GM06990 (cell line): ENCODE measurements around the gene SLC26A9.

Source experiments
- DNase-seq: peaks from one replicate; pipeline ENCODE4 v3.0.0-alpha.2; 2011; ENCODE audit not compliant: insufficient read length; ENCODE audit errors: extremely low read depth
- H3K27me3 ChIP-seq: replicated peaks from 2 replicates; pipeline ENCODE4 v1.6.0; 2011; ENCODE audit warnings: low read length; ENCODE audit not compliant: control insufficient read depth, insufficient read depth
- H3K36me3 ChIP-seq: 2 replicates; pipeline ENCODE4 v1.5.1; 2011; ENCODE audit warnings: low read length; ENCODE audit not compliant: control insufficient read depth, insufficient read depth
- H3K4me3 ChIP-seq: replicated peaks from 2 replicates; pipeline ENCODE4 v1.5.1; 2011; ENCODE audit warnings: low read depth, mild to moderate bottlenecking, control low read depth, low read length
- CTCF ChIP-seq: IDR thresholded peaks from 2 replicates; pipeline ENCODE4 v1.5.1; 2011; ENCODE audit warnings: low read length, control low read depth, mild to moderate bottlenecking, inconsistent platforms; ENCODE audit not compliant: insufficient read depth, poor library complexity, severe bottlenecking

SLC26A9 gene

DNA sequence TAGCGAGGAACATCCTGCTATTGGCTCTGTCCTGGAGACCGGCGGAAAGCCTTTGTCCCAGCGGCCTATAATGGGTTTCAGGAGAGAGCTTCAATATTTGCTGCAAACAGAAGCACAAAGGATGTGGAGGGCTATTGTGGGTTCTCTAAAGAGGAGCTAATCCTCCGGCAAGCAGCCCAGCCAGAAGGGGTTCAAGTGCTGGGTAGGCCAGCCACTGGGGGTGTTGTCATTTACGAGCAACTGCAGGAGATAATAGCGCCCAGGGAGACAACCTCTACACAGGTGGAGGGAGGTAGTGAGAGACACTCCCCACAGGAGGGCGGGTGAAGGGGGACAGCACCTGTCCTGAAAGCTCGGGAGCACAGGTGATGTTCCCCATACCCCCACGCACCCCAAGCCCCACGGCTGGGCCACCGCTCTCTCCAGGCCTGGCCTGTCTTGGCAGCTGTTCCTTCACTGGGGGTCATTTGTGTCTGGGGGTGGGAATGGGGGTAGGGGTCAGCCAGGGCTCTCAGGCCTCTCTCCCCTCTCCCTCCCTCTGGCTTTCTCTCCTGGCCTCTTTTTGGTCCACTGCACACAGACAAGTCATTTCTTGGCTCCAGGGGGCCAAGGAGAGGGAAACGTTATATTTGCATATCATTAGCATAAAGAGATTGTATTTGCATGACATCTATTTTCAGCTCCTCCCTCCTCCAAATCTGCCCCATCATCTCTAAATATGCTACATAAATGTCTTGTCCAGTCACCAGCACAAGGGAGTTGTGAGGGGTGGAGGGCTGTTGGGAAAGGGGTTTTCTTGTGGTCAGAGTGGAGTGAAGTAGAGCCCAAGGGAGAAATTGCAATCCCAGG is 22.0 kb upstream of the SLC26A9 start:
- H3K36me3 ChIP-seq: no peaks in the 10 kb centered on the region
- H3K27me3 ChIP-seq: no peaks in the 10 kb centered on the region
- no peak for DNase-seq
- no peak overlapping the region for H3K4me3 ChIP-seq
- no peak for TF ChIP-seq CTCF

DNA sequence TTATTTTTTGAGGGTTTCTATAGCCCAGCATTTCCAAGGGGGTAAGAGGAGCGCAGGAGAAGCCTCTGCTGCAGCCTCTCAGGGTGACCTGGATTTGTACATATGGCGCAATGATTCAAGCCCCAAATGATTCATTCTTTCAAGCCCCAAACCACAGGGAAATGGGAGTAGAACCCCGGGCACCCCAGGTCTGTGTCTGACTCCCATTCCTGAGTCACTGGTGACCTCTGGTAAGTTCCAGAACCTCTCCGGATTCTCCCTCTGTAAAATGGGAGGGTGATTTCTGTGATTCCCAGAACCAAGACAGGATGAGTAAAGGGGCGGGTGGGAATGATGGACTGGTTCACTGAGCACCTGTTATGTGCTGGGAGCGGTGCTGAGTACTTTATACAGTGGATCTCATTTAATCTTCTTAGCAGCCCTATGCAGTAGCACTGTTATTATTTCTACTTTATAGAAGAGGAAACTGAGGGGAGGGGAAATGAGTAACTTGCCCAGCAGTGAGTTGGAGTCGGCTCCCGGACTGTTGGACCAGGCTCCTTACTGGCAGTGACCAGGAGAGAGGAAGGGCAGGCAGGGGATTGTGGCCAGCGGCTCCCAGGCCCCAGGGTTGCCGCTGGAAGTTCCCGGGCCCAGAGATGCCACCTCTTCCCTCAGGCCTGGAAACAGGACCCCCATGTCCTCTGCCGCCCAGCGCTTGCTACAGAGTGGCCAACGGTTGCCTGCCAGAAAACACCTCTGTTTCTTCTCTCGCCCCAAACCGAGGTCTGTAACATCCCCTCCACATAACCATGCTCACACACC is 20.3 kb upstream of the SLC26A9 start:
- TF ChIP-seq CTCF: no peak
- Histone ChIP-seq H3K4me3 (no peak overlapping the region), H3K36me3 (no peaks in the 10 kb centered on the region), H3K27me3 (no peaks in the 10 kb centered on the region)
- DNase-seq: no peak

- no peaks in the 10 kb centered on the region for H3K36me3 ChIP-seq
- no peak for TF ChIP-seq CTCF
- H3K4me3 ChIP-seq: no peak overlapping the region
- DNase-seq: no peak
- H3K27me3 ChIP-seq: no peaks in the 10 kb centered on the region
Observed at GRCh38 chr1:205962821-205963221, 19.6 kb upstream of the SLC26A9 start.

- no peak for TF ChIP-seq CTCF
- DNase-seq: no peak
- H3K36me3 ChIP-seq: no peaks in the 10 kb centered on the region
- H3K4me3 ChIP-seq: no peak overlapping the region
- no peaks in the 10 kb centered on the region for H3K27me3 ChIP-seq
Observed at GRCh38 chr1:205961991-205962820, 18.9 kb upstream of the SLC26A9 start.

GRCh38 chr1:205961405-205961804 is 18.1 kb upstream of the SLC26A9 start:
- peak; percentile 22 for DNase-seq
- H3K27me3 ChIP-seq: no peaks in the 10 kb centered on the region; the same call in 1 of the 2 replicates

More at GRCh38 chr1:205961405-205961804, 18.1 kb upstream of the SLC26A9 start:
- no peaks in the 10 kb centered on the region for H3K36me3 ChIP-seq
- no peak overlapping the region for H3K4me3 ChIP-seq
- no peak for TF ChIP-seq CTCF
